ENCODE data around the gene APBA1. TPM values are rescaled to one million over a fixed set of nuclear protein-coding genes. Genes with fewer than 3 reads are reported as not detected.

The APBA1 gene
- total RNA-seq, 1 experiment from 2014 or later = 0.34 TPM

DNA sequence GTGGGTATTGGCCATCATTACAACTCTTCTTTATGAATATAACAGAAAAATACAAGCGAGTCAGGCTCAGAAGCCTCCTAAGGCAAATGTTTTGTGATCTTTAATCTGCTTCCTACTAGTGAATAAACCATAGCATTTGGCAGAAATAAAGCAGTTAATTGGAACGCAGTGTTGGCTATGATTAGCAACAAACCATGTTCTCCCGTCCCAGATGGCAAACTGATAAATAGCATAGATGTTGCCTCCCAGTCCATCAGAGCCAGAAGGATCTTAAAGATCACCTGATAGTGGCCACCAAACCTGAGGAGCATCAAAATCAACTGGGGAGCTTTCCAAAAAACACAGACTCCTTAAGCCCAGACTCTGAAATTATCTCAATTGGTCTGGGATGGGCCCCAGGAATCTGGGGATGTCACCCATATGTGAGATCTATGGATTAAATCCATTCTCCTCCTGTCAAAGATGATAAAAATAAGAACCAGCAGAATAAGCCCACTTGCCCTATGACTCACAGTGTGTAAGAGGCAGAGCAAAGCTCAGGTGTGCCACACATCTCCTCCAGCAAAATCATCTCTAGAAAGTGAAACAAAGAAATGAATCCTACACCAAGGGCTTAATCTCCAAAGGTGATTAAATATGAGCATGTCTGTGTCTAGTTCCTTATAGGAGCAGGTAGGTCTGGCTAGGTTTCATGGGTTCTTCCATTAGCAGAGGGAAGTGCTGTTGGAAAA lies 50.3 kb downstream of the APBA1 start:
- no peaks in the 10 kb centered on the region for H3K36me3 Mint-ChIP-seq (ENCODE audit: insufficient read depth, unreplicated experiment)
- H3K4me1 Mint-ChIP-seq (ENCODE audit: low read depth, unreplicated experiment) = no peaks in the 10 kb centered on the region
- intact Hi-C loops (cut with micrococcal nuclease; ENCODE audit: unreplicated experiment) = no loop called here
- Histone ChIP-seq H3K9me3 (no peaks in the 10 kb centered on the region), H3K36me3 (ENCODE audit: control insufficient read depth, insufficient read depth, low read length) (no peaks in the 10 kb centered on the region), H3K4me3 (ENCODE audit: low read depth, low read length) (no peak overlapping the region), H3K4me1 (no peaks in the 10 kb centered on the region), H3K27me3 (replicated peaks; ENCODE audit: control insufficient read depth, insufficient read depth, low read length) (no peaks in the 10 kb centered on the region)
- no peak overlapping the region for H3K27ac Mint-ChIP-seq (ENCODE audit: unreplicated experiment)
- POLR2A ChIA-PET = no interaction called here
- no TSS peak for BruUV-seq (replicated peaks)
- CTCF ChIA-PET = no interaction called here
- no peaks in the 10 kb centered on the region for H3K27me3 Mint-ChIP-seq (ENCODE audit: insufficient read depth, unreplicated experiment)
- no peak for TF ChIP-seq CTCF (IDR thresholded peaks at IDR 0.05; ENCODE audit: insufficient read depth in 1 of 2, low read depth in 1 of 2, low read length in 1 of 2, severe bottlenecking in 1 of 2, unreplicated experiment in 1 of 2)
- DNase-seq = no peak
- no peak overlapping the region for H3K4me3 Mint-ChIP-seq (ENCODE audit: unreplicated experiment)
- H3K9me3 Mint-ChIP-seq (ENCODE audit: unreplicated experiment) = no peaks in the 10 kb centered on the region

- intact Hi-C loops (cut with micrococcal nuclease; ENCODE audit: unreplicated experiment) = no loop called here
- no peak overlapping the region for H3K27ac Mint-ChIP-seq (ENCODE audit: unreplicated experiment)
- no peaks in the 10 kb centered on the region for H3K4me1 ChIP-seq
- no peaks in the 10 kb centered on the region for H3K9me3 ChIP-seq
- no peak overlapping the region for H3K4me3 Mint-ChIP-seq (ENCODE audit: unreplicated experiment)
- POLR2A ChIA-PET = no interaction called here
- no peaks in the 10 kb centered on the region for H3K27me3 Mint-ChIP-seq (ENCODE audit: insufficient read depth, unreplicated experiment)
- H3K4me1 Mint-ChIP-seq (ENCODE audit: low read depth, unreplicated experiment) = no peaks in the 10 kb centered on the region
- no peaks in the 10 kb centered on the region for H3K36me3 Mint-ChIP-seq (ENCODE audit: insufficient read depth, unreplicated experiment)
- DNase-seq = no peak
- H3K9me3 Mint-ChIP-seq (ENCODE audit: unreplicated experiment) = no peaks in the 10 kb centered on the region
- no peaks in the 10 kb centered on the region for H3K36me3 ChIP-seq (ENCODE audit: control insufficient read depth, insufficient read depth, low read length)
- no TSS peak for BruUV-seq (replicated peaks)
- H3K4me3 ChIP-seq (ENCODE audit: low read depth, low read length) = no peak overlapping the region
- H3K27me3 ChIP-seq (replicated peaks; ENCODE audit: control insufficient read depth, insufficient read depth, low read length) = no peaks in the 10 kb centered on the region
- CTCF ChIA-PET = no interaction called here
- no peak for TF ChIP-seq CTCF (IDR thresholded peaks at IDR 0.05; ENCODE audit: insufficient read depth in 1 of 2, low read depth in 1 of 2, low read length in 1 of 2, severe bottlenecking in 1 of 2, unreplicated experiment in 1 of 2)
Observed at GRCh38 chr9:69620731-69621130, 51.4 kb downstream of the APBA1 start.

DNA sequence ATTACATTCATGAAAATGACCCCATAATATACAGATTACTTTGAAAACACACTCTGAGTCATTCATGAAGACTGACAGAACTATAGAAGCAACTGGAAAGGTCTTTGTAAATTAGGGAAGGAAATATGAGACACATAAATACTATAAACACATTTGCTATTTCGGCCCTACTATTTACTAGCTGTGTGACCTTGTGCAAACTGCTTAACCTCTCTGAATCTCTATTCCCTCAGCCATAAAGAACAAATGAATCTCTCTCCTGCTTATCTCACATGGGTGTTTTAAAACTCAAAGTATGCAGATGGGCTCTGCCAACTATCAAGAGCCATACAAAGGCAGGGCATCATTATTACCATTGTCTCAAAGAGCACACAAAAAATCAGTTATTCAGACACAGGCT lies 52.9 kb downstream of the APBA1 start:
- Histone ChIP-seq H3K9me3 (no peaks in the 10 kb centered on the region), H3K4me1 (no peaks in the 10 kb centered on the region), H3K27me3 (replicated peaks; ENCODE audit: control insufficient read depth, insufficient read depth, low read length) (no peaks in the 10 kb centered on the region), H3K36me3 (ENCODE audit: control insufficient read depth, insufficient read depth, low read length) (no peaks in the 10 kb centered on the region), H3K4me3 (ENCODE audit: low read depth, low read length) (no peak overlapping the region)
- H3K27ac Mint-ChIP-seq (ENCODE audit: unreplicated experiment) = no peak overlapping the region
- TF ChIP-seq CTCF (IDR thresholded peaks at IDR 0.05; ENCODE audit: insufficient read depth in 1 of 2, low read depth in 1 of 2, low read length in 1 of 2, severe bottlenecking in 1 of 2, unreplicated experiment in 1 of 2) = no peak
- ChIA-PET POLR2A (no interaction called here), CTCF (no interaction called here)
- no peak for DNase-seq
- no peaks in the 10 kb centered on the region for H3K27me3 Mint-ChIP-seq (ENCODE audit: insufficient read depth, unreplicated experiment)
- no peak overlapping the region for H3K4me3 Mint-ChIP-seq (ENCODE audit: unreplicated experiment)
- no TSS peak for BruUV-seq (replicated peaks)
- no peaks in the 10 kb centered on the region for H3K9me3 Mint-ChIP-seq (ENCODE audit: unreplicated experiment)
- no peaks in the 10 kb centered on the region for H3K4me1 Mint-ChIP-seq (ENCODE audit: low read depth, unreplicated experiment)
- intact Hi-C loops (cut with micrococcal nuclease; ENCODE audit: unreplicated experiment) = no loop called here
- H3K36me3 Mint-ChIP-seq (ENCODE audit: insufficient read depth, unreplicated experiment) = no peaks in the 10 kb centered on the region
